Left renal cortex interstitium (tissue), 4 donors: Measurements from ENCODE around the gene ERGIC1. TPM values are rescaled to one million over a fixed set of nuclear protein-coding genes. Genes with fewer than 3 reads are reported as not detected.

Experiments used
- DNase-seq, 4 donors: peaks; one replicate each; pipeline ENCODE4 v3.0.0-alpha.2; 2013; ENCODE audit warnings: low read depth in 4 of 4, low spot score in 2 of 4, missing footprints in 1 of 4
- polyA plus RNA-seq, 4 donors: library from polyadenylated mRNA; unstranded; fragments of 120-200 nt; gene quantifications; one replicate each; pipeline ENCODE4 v1.2.1, GENCODE V29; 2013; ENCODE audit not compliant: insufficient read length in 4 of 4

ERGIC1 gene
- polyA plus RNA-seq, 4 donors, result 110 to 125 (median 119) TPM

DNA sequence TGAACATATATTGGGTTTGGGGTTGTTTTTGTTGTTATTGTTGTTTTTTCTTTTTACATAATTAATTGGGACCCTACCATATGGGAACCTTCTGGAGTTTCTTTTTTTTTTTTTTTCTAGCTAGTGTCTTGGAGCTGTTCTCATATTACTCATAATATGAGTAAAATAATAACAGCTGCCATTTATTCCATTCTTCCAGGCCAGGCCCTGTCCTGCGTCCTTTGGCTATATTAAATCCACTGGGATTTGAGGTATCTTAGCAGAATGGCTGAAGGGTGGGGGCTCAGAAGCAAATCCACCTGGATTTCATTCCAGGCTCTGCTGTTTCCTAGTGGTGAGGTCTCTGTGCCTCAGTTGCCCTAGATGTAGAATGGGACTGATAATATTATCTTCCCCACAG is 77.9 kb downstream of the ERGIC1 start:
- DNase-seq, result no peak

DNA sequence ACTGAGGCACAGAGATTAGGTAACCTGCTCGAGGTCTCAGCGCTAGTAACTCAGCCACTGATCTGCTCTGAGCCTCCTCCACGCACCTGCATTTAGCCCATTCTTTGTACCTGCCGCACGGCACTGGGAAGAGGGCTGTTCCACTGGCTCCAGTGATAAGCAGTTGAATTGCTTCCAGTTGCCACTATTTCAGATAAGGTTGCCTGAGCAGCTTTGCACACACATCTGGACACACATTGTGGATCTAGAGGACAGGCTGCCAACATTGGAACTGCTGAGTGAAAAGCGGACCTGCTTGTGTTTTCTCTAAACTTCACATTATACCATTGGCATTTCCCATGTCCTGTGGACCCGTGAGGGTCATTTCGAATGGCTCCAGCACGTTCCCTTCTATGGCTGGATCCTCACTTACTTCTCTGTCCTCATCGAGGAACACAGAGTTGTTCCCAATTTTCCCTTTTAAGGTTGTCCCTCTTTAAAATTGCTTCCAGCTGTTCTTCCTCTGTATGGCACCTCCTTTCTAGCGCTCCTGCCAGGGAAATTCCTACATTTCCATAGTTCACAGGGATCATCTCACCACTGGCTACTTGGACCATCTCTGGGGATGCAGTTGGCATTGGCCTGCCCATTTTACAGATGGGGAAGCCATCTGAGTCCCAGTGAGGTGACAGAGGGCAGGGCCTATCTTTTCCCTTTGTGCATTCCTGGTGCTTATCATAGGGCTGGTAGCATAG is 79.2 kb downstream of the ERGIC1 start:
- no peak for DNase-seq

DNA sequence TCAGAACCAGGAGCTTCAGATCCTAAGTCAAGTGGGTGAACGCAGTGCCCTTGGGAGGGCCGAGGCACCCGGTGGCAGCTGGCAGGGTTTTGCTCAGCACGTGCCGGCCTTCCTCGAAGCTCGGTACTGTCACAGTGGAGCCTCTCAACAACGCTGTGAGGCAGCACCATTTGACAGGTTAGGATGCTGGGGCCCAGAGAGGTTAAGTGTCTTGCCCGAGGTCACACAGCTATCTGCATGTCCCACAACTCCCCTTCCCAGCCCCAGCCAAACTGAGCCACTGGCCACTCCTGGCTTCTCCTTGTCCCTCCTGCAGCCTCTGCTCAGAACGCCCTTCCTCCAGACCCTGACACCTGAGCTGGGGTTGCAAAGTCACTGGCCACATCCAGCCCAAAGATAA is 81.5 kb downstream of the ERGIC1 start:
- no peak for DNase-seq

DNA sequence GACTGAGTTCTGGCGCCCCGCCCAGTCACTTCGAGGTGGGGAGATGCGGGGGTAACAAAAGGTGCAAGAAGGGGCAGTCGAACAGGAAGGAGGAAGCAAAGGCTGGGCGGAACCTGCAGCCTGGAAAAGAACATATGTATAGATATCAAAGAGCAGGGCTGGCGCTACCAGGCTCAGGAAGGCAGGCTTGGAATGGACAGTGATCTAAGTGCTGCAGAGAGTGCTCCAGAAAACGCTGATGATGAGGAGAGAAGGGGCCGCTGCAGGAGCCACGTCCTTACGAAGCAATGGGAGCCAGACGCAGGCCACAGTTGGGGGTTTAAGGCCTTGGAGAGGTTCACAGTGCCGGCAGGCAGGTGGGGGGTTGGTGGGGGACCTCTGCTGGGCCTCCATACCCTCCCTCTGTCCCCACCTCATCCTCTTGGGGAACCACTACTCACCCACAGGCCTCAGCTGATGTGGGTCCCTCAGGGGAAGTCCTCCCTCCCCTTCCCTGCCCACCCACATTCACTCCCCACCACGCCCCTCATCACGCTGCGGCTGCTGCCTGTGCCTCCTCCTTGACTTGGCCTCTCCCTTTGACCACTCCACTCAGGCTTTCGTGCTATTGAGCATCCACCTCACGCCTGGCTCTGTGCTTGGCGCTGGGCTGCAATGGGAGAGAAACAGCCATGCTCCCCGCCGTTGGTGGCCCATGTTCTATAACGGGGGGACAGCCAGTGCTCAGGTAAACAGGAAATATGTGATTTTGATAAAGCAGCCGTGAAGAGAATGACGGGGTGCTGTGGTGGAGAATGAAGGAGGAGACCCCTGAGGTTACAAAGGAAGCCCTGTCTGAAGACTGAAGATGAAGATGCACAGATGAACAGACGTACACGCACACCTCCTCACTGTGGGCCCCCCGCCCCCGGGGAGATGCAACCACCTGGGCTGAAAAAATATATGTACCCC is 84.6 kb downstream of the ERGIC1 start:
- DNase-seq, result no peak

DNA sequence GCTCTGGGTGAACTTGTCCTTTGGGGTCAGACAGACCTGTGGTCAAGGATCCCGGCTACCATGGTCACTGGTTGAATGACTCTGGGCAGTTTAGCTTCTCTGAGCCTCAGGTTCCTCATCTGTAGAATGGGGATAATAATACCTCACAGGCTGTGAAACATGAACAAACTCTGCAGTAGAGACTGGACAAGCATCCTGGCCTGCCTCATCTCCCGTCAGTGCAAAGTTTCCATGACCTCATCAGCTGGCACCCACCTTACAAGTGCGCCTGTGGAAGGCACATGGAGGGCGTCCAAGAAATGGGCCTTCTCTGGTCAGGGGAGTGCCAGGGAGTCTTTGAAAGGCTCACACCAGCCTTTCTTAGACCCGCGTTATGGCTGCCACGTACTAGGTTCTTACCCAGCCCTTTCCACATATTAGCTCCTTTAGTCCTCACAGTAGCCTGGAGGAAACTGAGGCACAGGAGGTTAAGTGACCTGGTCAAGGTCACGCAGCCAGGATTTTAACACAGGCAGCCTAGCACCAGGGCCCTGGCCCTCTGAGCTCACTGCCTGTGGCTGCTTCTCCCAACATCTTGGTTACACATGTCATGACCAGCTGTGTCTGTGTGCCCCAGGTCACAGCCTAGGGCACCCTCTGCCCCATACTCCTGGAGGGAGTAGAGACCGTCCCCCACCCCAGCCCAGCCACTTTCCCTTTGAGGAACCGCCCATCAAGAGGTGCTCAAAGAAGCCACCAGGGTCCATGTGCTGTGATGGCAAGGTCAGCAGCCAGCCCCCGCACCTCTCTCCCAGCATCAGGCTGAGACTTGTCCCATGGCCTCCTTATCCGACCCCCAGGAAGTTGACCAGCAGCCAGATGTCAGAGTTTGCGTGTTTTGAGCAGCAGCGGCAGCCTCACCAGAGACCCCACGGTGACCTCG is 85.7 kb downstream of the ERGIC1 start:
- no peak for DNase-seq

DNA sequence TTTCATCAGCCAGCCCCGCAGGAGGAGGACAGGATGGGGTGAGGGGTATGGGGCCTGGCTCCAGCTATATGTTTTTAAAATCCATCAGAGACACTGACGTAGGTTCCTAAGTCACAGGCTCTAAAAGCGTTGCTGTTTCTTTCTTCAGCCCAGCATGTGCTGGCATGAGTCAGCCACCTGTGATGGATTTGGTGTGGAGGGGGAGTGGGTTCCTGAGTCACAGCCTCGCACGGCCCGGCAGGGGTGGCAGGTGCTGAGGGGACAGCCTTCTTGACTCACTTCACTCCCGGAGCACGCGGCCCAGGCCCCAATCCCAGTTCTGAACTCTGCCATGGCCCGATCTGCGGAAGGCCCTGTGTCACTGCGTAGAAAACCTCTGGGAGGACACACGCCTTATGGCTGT is 86.4 kb downstream of the ERGIC1 start:
- DNase-seq, result no peak

DNA sequence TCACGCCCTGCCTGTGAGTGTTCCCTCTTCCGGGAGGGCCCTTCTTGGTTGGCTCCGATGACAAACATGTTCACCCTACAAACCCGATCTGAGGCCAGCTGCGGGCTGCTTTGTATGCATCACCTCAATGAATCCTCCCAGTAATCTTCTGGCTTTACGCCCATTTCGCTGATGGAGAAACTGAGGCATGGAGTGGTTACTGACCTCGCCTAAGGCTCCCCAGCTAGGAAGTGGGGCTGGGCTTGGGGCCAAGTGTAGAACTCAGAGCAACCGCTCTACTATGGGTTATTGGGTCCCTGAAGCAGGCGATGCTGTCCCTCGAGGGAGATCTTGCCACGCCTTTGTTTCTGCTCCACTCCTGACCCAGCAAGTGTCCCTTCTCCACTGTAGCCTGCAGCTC is 86.9 kb downstream of the ERGIC1 start:
- DNase-seq, result no peak

DNA sequence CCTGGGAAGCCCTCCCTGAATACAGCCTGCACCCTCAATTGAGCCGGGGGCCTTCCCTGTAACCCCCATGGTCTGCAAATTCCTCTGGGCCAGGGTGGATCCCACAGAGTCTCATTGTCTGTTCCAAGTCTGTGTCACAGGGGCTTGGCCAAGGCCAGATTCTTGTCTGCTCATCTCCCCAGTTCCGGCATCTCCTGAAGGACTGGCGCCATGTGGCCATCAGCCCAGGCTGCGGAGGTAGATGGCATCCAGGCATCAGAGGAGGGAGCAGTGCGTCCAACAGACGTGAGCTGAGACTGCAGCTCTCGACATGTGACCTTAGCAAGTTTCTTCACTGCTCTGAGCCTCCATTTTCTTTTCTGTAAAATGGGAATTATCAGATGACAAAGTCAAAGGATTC is 87.9 kb downstream of the ERGIC1 start:
- no peak for DNase-seq

DNA sequence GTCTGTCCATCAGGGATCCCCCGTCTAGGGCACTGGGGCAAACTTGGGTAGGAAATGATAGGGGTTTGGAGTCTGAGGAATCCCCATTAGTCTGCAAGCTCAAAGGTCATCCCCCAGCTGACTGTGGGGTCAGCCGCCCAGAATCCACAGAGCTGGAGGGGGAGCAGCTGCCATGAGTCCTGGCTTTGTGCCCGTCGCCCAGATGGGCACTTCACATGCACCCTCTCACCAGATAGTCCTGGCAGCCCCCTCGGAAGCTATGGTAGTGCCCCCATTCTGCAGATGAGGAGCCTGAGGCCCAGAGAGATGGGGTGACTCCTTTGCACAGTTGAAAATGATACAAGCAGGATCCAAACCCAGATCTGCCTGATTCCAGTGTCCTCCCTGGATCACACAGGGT is 89.5 kb downstream of the ERGIC1 start:
- DNase-seq, result no peak

DNA sequence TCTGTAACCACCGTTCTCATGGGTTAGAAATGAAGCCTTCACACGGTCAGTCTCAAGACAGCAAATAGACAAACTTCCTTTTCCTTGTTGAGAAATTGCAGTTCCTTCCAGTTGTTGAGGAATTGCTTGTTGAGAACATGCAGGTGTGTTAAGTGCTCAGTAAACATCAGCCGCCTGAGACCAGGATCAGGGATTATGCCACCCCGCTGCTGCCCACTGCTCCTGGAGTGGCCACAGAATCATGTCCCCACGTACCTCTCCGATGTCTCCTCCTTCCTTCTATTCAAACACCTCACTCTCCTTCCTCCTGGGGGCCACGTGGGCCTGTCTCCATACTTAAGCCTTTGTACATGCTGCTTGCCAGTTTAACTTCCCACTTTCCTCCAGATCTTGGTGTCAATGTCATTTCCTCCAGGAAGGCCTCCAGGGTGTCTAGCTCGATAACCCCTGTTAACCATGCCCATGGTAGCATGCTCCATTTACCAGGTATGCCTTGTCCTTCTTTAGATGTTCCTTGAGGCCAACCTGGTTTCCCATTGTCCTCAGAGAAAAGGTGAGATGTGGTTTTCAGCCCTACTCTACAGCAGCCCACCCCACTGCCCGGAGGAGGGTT is 91.4 kb downstream of the ERGIC1 start:
- no peak for DNase-seq

DNA sequence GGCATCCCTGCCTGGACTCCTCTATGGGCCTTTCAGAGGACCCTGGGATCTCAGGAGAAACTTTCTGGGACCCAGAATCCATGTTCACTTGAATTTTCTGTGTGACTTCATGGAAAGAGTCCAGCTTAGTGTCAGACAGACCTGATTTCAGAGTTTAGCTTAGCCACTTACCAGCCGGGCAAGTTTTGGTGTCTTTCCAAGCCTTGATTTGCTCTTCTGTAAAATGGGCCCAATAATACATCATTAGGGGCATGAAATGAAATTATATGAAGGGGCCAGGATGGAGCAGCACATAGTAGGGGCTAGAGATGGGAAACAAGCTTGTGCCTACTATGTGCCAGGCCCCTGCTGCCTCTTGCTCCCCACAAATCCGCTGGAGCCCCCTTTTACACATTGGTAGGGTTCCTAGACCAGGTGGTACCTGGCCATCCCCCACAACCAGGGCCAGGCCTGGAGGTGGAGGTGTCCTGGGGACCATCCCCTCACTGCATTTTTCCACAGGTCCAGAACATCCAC is 92.0 kb downstream of the ERGIC1 start:
- no peak for DNase-seq

DNA sequence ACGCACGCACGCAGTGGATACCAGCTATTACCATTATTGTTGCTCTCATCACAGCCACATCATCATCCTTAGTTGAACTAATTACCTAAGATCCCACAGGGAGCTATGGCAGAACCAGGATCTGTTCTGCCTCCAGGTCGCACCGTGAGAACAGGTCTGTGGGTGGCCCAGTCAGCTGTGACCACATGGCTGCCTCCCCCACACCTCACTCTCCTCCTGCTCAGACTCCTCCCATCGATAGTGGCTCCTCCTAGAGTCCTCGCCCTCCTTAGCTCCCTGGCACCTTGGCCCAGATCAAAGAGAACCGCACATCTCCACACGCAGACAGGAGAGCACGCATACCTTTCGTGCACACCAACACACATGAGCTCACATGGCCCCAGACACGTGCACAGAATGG is 92.7 kb downstream of the ERGIC1 start:
- no peak for DNase-seq

DNA sequence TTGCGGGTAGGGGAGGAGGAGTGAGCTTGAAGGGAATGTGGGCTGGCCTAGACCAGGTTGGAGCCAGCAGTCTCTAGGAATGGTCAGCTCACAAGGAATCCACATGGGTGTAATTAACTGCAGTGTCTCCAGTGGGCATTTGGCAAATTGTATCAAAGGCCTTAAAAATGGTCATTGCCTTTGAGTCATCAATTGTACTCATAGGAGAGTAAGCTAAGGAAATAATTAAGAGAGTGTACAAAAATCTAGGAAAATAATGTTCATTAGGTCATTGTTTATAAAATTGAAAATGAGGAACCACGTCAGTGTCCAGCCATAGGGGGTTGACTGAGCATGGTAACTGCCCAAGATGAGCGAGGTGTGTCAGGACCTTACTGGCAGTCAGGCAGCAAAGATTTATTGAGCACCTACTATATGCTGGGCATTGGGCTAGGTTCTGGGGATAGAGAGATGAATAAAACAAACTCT is 95.4 kb downstream of the ERGIC1 start:
- no peak for DNase-seq

DNA sequence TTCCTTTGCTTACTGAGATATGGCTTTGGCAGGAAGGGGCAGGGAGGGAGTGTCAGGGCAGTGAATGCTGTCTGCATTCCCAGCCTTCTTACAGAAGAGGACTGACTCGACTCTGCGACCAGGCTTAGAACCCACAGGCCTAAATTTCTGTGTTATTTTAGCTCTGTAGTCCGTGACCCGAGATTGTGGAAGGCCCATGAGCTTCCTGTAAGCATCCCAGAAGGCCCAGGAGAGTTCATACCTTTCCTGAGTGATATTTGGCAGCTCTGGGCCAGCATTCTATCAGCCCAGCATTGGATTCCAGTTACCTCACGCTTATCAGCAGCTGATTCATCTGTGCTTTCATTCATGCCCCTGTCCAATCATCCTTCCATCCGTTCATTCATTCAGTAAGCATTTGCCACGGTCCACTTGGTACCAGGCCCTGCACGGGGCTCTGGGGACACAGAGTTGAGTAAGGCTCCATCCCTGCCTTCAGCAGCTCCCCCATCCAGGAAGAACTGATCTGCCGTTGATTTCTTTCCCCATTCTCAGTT is 97.0 kb downstream of the ERGIC1 start:
- no peak for DNase-seq

DNA sequence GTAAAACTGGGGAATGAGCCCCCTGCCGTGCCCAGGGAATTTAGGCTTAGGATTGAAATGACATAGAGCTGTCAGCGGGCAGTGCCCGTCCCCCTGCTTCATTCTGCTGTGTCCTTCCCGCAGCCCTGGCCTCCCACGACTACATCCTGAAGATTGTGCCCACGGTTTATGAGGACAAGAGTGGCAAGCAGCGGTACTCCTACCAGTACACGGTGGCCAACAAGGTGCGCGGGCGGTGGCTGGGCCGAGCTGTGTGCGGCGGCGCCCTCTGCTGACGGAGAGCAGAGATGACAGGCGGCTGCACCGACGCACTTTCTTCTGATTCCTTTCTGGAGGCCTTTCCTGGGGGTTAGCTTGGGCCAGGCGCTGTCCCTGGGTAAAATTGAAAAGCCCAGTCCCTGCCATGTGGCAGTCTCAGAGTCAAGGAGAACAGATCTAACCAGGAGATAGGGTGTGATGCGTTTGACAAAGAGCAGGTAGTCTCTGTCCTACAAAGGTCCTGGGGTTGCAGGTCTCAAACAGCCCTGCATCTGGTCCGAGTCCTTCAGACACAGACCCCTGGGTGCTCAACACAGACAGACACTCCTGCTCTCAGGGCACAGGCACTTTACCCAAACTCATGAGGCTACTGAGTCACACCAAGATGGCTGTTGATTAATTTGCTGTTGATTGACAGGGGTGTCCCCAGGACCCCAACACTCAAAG is 98.4 kb downstream of the ERGIC1 start:
- DNase-seq, result no peak

DNA sequence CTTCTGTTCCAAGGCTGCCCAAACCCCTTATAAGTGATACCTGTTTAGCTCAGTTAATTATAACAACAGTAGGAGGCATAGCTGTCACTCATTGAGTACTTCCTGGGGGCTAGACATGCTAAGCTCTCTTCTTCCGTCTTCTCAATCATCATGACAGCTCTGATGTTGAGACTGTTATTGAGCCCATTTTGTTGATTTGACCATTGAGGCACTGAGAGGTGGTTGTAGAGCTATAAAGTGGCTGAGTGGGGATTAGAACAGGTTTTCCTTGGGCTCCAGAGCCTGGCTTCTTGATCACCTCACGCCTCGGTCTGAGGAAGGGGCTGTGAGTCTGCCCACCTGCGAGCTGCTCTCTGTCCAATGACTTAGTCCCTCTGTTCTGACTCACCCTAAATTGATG is 99.2 kb downstream of the ERGIC1 start:
- no peak for DNase-seq

DNA sequence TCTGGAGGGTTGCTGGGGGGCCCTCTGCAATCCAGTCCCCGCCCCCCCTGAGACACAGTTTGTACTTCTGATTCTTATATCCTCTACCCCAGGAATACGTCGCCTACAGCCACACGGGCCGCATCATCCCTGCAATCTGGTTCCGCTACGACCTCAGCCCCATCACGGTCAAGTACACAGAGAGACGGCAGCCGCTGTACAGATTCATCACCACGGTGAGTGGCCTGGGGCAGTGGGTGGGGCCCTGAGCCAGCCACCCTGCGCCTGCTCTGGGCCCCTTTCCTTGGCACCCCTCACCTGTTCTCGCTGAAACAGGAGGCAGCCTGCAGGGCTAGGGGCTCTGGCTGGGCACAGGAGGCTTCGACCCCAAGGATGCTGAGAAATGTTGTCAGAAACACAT is 101.0 kb downstream of the ERGIC1 start:
- no peak for DNase-seq

DNA sequence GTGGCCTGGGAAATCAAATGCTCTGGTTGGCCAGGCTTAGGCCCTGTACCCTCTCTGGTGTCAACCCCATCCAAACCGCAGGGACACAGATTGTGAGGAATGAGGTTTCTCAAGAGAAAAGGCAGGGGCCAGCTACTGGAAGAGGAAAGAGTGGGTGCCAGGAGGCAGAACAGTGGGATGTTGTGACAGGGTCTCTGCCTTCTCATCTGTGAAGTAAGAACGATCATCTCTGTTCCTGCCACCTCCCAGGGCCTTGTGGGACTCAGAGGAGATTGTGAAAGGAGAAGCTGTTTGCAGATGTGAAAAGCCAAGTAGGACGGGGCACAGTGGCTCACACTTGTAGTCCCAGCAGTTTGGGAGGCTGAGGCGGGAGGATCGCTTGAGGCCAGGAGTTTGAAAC is 102.3 kb downstream of the ERGIC1 start:
- DNase-seq, result no peak

DNA sequence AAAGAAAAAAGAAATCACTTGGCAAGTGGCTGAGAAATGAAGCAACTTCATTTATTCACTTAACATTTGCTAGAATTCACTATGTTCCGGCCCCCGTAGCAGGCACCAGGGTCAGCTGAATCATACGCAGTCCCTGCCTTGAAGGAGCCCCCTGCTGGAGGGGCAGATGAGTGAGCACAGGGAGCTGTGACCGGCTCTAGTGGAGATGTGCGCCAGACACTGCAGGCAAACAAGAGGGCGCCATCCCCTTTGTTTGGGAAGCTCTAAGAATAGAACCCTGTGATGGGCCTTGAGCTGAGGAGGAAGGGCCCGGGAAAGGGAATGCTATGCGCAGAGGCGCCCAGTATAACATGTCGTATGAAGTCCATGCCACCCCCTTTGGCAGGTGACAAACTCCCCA is 105.0 kb downstream of the ERGIC1 start:
- DNase-seq, result no peak
